NCI-H2196 treated with DMSO at 0.1 percent for 48 hours (cell line): ENCODE data around the gene FTH1.
"Not testable (repeated sequence)": the region's sequence is repeated elsewhere in the genome, so short reads cannot be mapped to it uniquely, and the experiment has no call there.

Experiments used
- DNase-seq: peaks from one replicate; lab custom pipeline; 2025; ENCODE audit not compliant: unreplicated experiment; lab: John Stamatoyannopoulos, UW

FTH1 gene

DNA sequence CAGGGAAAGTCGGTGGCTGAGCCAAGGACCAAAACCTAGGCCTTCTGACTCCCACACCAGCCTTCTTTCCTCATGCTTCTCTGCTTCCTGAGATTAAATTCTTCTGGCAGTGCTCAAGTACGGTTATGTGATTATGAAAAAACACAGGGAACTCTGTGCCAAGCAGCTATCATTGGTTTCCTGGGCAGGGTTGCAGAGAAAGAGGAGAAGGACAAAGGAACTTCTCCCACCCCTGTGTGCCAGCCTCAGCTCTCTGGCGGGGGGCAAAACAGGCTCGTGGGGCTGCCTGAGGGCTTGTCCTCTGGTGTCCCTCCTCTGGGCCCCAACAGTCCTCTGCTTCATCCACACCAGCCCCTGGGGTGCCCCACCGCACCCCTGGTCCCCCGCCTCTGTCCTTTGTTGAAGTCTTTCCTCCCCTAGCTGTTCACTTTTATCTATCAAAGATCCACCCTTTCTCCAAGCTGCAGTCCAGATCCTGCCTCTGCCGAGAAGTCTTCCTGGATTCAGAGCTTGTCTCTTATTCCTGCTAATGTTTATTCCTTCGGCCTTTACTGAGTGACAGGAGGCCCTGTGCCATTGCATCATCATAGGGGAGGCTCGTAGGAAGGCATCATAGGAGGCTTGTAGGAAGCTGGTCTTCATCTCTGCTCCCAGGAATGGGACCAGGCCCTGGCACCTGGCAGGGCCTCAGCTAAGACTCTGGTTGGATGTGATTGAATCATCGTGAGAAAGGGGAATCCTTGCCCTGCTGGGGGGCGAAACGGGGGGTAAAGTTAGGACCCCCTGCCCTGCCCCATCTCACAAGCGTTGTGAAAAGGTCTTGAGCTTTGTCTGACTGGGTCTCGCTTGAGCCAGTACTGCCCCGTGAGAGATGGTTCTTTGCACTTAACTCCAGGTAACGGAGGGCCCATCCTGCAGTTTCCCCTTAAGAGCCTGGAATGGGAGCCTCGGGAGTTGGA, 11.5 kb upstream of the FTH1 start:
- DNase-seq, result no peak

- no peak for DNase-seq
These were observed 9.5 kb upstream of the FTH1 start for GRCh38 chr11:61976813-61977475.

- DNase-seq, result no peak
These were observed 9.0 kb upstream of the FTH1 start for GRCh38 chr11:61976420-61976800.

- DNase-seq, result no peak
These were observed 8.4 kb upstream of the FTH1 start for GRCh38 chr11:61975638-61976419.

DNA sequence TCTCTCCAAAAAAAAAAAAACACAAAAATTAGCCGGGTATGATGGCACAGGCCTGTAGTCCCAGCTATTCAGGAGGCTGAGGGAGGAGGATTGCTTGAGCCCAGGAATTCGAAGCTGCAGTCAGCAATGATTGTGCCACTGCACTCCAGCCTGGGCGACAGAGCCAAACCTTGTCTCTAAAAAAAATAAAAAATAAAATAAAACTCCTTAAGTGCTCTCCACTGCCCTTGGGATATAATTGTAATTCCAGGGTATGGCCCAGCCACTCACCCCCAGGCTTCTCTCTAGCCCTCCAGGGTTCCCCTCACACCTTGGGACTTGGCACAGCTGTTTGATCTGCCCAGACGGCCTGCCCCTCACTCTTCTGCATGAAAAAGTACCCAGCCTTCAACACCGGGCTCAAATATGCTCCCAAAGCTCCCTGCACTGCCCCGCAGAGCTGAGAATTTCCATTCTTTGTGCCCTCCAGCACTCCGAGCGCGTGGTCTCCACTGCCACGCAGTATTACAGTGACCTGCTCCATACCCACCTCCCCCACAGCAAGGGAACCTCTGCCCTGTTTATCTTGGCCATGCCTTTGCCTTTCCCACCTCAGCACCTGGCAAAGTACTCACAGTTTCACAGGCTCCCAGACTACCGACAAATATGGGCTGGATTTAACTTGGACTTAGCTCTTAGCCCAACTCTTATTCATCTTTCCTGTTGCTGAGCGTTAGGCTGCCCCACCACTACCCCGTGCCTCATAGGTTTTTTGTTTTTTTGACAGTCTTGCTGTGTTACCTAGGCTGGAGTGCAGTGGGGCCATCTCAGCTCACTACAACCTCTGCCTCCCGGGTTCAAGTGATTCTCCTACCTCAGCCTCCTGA, 7.6 kb upstream of the FTH1 start:
- no peak for DNase-seq

- DNase-seq, result no peak
These were observed 6.2 kb upstream of the FTH1 start for GRCh38 chr11:61973476-61974162.

- peak; percentile 30 for DNase-seq
These were observed 5.4 kb upstream of the FTH1 start for GRCh38 chr11:61972672-61973475.

DNA sequence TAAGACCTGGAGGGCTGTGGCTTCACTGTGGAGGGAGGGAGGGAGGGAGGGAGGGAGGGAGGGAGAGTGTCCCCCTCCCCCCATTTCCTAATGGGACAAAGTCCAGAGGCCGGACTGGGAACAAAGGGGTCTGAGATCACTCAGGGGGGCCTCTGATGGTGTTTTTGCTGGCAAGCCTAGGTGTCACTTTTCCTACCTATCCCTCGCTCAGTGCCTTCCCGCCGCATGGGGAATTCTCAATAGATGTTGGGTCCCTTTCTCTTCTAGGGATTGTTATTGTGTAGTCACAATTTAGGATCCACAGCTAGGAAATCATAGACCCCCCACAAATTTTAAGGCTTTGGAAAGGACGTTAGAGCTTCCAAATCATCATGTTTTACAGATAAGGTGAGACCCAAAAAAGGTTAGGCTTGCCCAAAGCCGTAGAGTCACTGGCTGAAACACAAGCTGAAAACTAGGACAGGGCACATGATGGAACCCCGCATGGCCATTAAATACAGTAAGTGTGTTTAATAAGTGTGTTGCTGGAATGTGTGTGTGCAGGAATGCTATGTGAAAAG, 4.8 kb upstream of the FTH1 start:
- no peak for DNase-seq

DNA sequence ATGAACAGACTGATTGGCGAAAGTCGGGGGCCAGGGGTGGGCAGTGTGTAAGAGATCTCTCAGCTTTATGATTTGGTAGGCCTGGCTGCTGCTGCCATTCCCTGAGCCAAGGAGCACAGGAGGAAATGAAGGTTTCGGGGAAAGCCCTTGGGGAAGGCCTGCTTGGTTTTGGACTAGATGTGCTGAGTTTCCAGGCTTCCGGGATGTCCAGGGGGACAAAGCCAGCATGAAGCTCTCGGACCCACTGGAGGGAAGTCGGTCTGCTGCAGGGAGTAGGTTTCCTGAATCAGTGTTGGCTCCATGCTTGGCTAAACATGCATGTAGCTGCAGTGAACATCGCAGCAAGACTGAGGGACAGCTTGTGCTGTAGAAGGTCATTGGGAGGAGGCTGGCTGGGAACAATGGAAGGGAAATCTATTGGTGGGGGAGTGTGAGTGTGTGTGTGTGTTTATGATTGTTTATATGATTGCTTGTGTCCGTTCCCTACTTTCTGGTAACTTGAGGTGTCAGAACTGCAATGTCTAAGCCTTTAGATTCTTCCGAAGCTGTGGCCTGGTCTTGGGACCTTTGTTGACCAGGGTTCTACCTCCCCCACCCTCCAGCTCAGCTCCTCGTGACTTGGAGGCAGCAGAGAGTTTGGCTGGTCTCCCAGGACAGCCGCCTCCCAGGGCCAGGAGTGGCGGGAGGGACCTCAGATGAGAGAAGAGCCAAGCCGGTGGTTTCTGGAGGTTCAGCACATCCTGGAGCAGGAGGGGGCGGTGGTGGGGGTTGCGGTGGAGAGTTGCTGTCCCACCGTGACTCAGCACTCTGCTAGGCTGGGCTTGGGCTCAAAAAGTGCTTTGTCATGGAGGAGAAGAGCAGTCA, 4.0 kb upstream of the FTH1 start:
- DNase-seq, result peak; percentile 91

DNA sequence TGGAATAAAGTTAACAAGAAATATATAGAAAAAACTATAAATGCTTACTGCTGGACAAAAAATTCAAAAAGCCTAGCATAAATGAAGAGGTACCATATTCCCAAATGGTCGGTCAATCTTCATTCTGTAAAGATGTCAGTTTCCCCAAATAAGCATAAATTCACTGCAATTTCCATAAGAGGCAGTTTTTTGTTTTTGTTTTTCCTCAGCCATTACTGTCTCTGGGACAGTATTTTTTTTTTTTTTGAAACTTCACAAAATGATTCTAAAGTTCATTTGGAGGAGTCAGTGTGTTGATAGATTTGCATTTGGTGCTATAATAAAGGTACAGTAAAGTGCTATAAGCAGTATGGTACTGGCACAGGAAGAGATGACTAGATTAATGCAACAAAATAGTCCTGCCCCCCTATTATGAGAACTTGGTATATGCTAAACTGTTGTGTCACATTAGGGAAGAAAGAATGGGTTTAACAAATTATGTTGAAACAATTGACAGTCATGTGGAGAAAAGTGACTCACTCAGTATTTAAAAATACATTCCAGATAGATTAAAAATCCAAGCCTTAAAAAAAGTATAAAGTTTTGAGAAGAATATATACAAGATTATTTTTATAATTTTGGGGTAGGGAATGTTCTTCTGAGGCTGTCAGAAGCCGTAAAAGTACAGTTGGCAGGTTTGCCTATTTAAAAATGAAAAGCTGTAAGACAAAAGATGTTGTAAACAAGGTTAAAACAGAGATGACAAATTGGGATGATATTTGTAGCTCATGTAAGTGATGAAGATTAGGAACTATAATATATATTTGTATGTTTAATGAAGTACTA, 2.6 kb upstream of the FTH1 start:
- no peak for DNase-seq

DNA sequence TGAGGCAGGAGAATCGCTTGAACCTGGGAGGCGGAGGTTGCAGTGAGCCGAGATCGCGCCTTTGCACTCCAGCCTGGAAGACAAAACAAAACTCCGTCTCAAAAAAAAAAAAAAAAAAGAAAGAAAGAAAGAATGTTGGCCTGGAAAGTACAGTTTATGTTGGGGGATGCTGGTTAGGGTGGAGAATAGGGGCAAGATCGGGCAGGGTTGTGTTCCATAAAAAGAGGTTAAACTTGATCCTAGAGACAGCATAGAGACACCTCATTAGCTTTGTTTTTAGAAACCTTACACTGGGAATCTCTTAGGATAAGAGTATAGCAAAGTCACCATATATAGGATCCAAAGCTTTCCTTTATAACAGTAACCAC, 1.9 kb upstream of the FTH1 start:
- DNase-seq, result no peak

DNA sequence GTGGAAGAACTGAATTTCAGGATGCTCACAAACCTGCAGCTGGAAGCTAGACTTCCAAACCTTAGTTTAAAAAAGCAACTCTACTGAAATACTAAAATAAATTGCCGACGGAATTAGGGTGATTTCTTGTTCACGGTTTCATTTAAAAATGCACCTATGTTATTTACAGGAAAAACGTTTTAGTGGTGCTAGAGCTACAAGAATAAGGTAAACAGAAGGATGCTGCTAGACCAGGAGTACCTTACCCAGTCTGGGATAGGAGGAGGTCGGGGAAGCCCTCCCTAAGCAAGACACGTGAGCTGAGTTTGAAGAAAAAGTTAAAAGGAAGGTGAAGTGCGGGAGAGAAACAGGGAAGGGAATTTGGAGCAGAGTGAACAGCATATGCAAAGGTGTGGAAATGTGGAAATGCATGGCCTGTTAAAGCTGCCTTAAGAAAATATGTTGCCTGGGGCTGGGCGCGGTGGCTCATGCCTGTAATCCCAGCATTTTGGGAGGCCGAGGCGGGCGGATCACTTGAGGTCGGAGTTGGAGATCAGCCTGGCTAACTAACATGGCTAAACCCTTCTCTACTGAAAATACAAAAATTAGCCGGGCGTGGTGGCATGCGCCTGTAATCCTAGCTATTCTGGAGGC, 1.4 kb upstream of the FTH1 start:
- no peak for DNase-seq

DNA sequence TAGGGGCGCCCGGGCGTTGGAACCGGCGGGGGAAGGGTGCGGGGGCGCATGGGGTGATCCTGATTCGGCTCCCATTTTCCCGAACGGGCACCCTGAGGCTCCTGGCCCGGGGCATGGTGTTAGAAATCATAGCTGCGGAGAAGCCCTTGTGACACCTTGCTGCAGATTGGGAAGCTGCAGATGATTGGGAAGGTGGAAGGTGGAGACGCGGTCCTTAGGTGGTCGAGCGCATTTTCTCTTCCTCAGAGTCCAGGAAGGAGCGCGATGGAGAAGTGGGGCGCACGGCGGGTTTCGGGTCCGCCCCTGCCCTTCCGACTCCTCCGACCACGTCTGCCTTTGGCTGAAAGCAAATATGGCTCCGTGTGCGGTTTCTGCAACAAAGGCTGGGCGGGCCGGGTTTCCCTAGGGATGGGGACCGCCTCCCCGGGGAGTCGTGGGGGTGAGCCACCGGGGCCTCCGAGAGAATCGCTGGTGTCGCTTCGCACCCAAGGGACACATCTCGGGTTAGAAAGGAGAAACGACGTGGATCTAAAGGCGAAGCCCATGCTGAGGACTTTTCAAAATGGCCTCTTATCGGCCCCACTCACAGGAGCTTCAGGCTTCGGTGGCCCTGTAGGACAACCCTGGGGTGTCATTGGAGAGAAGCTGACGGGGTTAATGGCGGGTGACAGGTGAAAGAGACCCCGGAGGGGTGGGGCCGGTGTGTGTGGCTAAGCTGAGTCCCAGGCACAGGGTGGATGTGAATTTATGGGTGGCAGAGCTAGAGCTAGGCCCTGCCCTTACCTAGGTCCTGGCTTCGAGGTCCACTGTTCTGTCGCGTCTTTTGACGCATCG, 707 bp upstream of the FTH1 start:
- no peak for DNase-seq

- no peak for DNase-seq
These were observed 709 bp downstream of the FTH1 start for GRCh38 chr11:61966734-61967115.

DNA sequence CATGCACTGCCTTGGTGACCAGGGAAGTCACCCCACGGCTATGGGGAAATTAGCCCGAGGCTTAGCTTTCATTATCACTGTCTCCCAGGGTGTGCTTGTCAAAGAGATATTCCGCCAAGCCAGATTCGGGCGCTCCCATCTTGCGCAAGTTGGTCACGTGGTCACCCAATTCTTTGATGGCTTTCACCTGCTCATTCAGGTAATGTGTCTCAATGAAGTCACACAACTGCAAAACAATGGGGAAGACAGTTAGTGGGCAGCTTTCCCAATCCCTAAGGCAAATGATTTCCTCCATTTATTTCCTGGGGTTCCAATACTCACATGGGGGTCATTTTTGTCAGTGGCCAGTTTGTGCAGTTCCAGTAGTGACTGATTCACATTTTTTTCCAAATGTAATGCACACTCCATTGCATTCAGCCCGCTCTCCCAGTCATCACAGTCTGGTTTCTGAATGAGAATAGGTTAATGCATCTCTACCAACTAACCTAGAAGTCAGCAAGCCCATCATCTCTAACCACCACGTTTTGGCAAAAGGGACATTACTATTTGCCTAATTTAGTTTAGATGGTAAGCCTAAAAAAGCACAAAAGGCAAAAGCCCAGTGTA, 2.7 kb downstream of the FTH1 start:
- not testable (repeated sequence) for DNase-seq
